ENCODE data around the gene GATA1.

The GATA1 gene

GRCh38 chrX:48785540-48786214 is 713 bp upstream of the GATA1 start:
- DNase-seq (ENCODE audit: low spot score) = no peak

GRCh38 chrX:48786825-48787504 is 575 bp downstream of the GATA1 start:
- no peak for DNase-seq (ENCODE audit: low spot score)

GRCh38 chrX:48787505-48788443 is 1.4 kb downstream of the GATA1 start:
- DNase-seq (ENCODE audit: low spot score) = no peak

DNA sequence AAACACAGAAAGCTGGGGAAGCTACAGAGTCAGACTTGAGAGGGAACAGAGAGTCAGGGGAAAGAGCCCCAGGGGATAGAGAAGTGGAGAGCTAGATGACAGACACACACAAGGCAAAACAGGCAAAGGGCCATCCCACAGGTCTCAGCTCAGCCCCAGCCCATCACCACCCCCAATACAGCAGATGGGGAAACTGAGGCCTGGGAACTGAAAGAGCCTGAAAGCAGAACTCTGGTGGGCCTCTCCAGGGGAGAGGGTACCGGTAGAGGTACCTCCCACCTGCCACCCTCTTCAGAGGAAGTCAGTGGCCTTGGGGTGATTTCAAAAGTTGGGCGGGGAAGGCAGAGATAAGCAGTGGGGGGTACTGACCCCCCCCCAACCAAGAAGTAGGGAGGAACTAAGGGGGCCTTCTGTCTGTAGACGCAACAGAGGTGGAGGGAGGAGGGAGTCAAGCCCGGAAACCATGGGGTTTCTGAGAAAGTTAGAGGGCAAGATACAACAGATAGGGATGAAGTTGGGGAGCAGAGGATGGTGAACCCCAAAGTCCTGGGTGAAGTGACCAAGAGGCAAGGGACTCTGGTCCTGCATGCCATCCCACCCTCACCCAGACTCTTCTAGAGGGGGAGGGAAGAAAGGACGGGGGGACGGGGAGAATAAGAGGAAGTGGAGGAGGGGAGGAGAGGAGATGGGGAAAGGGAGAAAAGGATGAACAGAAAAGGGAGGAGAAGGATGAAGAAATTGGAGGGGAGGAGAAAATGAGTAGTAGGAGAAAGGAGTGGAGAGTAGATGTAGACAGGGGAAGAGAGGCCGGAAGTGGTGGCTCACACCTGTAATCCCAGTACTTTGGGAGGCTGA is 3.2 kb downstream of the GATA1 start:
- no peak for DNase-seq (ENCODE audit: low spot score)

DNA sequence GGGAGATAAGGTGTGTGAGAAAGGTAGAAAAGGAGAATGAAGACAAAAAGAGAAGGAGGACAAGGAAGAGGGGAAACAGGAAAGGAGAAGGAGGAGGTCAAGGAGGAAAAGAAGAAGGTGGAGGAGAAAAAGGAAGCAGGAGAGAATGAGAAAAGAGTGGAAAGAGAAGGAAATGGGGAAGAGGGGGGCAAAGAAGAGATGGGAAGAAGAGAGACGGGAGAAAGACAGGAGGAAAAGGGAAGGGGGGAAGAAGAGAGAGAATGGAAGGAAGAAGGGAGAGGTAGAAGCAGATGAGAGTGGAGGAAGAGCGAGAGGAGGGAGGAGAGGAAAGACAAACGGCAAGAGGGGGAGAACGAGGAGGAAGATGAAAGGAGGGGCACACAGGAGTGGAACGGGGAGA is 4.1 kb downstream of the GATA1 start:
- DNase-seq (ENCODE audit: low spot score) = no peak

GRCh38 chrX:48791063-48791820 is 4.9 kb downstream of the GATA1 start:
- no peak for DNase-seq (ENCODE audit: low spot score)

DNA sequence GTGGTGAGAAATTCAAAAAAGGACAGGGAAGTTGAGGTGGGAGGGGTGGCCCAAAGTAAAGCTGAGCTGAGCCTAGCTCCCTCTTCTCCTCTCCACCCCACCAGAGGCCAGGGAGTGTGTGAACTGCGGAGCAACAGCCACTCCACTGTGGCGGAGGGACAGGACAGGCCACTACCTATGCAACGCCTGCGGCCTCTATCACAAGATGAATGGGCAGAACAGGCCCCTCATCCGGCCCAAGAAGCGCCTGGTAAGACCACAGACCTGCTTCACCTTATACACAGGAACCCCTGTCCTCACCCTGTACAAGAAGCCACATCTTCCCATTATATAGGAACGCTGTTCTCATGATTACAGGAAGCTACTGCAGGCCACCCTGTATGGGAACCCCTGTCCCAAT is 5.8 kb downstream of the GATA1 start:
- DNase-seq (ENCODE audit: low spot score) = no peak

DNA sequence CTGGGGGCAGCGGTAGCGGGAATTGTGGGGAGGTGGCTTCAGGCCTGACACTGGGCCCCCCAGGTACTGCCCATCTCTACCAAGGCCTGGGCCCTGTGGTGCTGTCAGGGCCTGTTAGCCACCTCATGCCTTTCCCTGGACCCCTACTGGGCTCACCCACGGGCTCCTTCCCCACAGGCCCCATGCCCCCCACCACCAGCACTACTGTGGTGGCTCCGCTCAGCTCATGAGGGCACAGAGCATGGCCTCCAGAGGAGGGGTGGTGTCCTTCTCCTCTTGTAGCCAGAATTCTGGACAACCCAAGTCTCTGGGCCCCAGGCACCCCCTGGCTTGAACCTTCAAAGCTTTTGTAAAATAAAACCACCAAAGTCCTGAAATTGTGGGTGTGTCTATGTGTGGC is 7.5 kb downstream of the GATA1 start:
- DNase-seq (ENCODE audit: low spot score) = no peak

GRCh38 chrX:48794340-48794910 is 8.0 kb downstream of the GATA1 start:
- no peak for DNase-seq (ENCODE audit: low spot score)

- DNase-seq (ENCODE audit: low spot score) = peak; percentile 11
Measured at GRCh38 chrX:48794911-48795515, 8.6 kb downstream of the GATA1 start.

GRCh38 chrX:48798318-48798717 is 11.9 kb downstream of the GATA1 start:
- DNase-seq (ENCODE audit: low spot score) = no peak

GRCh38 chrX:48800574-48801279 is 14.3 kb downstream of the GATA1 start:
- no peak for DNase-seq (ENCODE audit: low spot score)

- peak; percentile 95 for DNase-seq (ENCODE audit: low spot score)
Measured at GRCh38 chrX:48801280-48802088, 15.1 kb downstream of the GATA1 start, which contains the start of gene HDAC6. Gene HDAC6, plus strand, starts transcription at chrX:48802067. Its CDS starts 626 bp downstream, at chrX:48802693.

- peak; percentile 70 for DNase-seq (ENCODE audit: low spot score)
Measured at GRCh38 chrX:48802089-48802904, 15.9 kb downstream of the GATA1 start.

DNA sequence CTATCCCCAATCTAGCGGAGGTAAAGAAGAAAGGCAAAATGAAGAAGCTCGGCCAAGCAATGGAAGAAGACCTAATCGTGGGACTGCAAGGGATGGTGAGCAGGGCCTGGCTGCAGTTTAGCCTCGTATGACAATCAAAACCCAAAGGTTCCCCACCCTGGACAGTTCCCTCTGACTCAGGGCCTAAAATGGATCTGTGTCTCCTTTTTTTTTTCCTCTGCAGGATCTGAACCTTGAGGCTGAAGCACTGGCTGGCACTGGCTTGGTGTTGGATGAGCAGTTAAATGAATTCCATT is 16.5 kb downstream of the GATA1 start:
- peak; percentile 13 for DNase-seq (ENCODE audit: low spot score)

DNA sequence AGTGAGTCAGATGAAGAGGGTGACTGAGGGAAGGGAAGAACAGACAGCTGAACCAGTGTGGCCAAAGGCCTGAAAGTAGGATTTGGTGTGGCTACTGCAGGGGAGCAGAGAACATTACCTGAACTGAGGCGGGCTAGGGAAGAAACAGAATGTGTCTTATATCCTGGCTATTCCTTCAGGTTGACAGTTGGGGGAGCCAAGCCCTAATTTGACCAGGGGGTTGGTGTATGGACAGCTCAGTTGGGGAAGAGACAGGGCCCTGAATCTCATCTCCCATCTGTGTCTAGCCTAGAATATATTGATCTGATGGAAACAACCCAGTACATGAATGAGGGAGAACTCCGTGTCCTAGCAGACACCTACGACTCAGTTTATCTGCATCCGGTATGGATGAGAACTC is 19.7 kb downstream of the GATA1 start:
- DNase-seq (ENCODE audit: low spot score) = no peak

- DNase-seq (ENCODE audit: low spot score) = no peak
Measured at GRCh38 chrX:48813644-48814043, 27.3 kb downstream of the GATA1 start.

DNA sequence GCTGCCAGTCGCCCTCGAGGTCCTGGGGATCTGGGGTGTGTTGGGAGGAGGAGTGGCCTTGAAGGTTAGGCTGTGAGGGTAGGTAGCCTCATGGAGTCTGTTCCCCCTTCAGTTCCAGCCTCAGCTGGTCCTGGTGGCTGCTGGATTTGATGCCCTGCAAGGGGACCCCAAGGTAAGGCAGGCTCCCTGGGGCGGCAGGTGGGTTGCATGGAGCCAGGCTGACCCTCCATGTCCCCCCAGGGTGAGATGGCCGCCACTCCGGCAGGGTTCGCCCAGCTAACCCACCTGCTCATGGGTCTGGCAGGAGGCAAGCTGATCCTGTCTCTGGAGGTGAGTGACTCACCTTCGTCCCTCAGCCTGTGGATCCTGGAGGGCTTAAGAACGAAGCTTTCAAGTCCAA is 28.3 kb downstream of the GATA1 start:
- no peak for DNase-seq (ENCODE audit: low spot score)

Data from RKO (cell line).